HG03135 (cell line): ENCODE measurements around the gene C11orf91.
A peak's percentile ranks its signal among the peaks of the same experiment; 100 is the strongest.
"Not testable (repeated sequence)": the region's sequence is repeated elsewhere in the genome, so short reads cannot be mapped to it uniquely, and the experiment has no call there.

ENCODE experiments used
- ATAC-seq: cut with Tn5 transposase; IDR thresholded peaks from one replicate; pipeline ENCODE4 v1.9.1; 2021; ENCODE audit warnings: mild to moderate bottlenecking, moderate library complexity; ENCODE audit not compliant: unreplicated experiment

The C11orf91 gene

GRCh38 chr11:33722590-33723234 lies 22.1 kb upstream of the C11orf91 start:
- peak; percentile 71 for ATAC-seq

GRCh38 chr11:33721984-33722383 lies 21.4 kb upstream of the C11orf91 start:
- no peak for ATAC-seq

- ATAC-seq: no peak
These were observed 20.8 kb upstream of the C11orf91 start for GRCh38 chr11:33721426-33721825.

GRCh38 chr11:33719587-33719986 lies 19.0 kb upstream of the C11orf91 start:
- no peak for ATAC-seq

- ATAC-seq: no peak
These were observed 17.8 kb upstream of the C11orf91 start for GRCh38 chr11:33718440-33718839.

- ATAC-seq: no peak
These were observed 15.6 kb upstream of the C11orf91 start for GRCh38 chr11:33716243-33716642.

GRCh38 chr11:33713856-33714398 lies 13.3 kb upstream of the C11orf91 start:
- no peak for ATAC-seq

GRCh38 chr11:33713151-33713855 lies 12.7 kb upstream of the C11orf91 start:
- ATAC-seq: no peak

GRCh38 chr11:33712436-33712835 lies 11.8 kb upstream of the C11orf91 start:
- no peak for ATAC-seq

- ATAC-seq: no peak
These were observed 8.8 kb upstream of the C11orf91 start for GRCh38 chr11:33709466-33709865.

GRCh38 chr11:33708985-33709384 lies 8.4 kb upstream of the C11orf91 start:
- ATAC-seq: no peak

- not testable (repeated sequence) for ATAC-seq
These were observed 7.2 kb upstream of the C11orf91 start for GRCh38 chr11:33707831-33708230.

- ATAC-seq: no peak
These were observed 6.3 kb upstream of the C11orf91 start for GRCh38 chr11:33706966-33707365.

GRCh38 chr11:33706546-33706945 lies 5.9 kb upstream of the C11orf91 start:
- no peak for ATAC-seq

GRCh38 chr11:33704240-33705002 lies 3.8 kb upstream of the C11orf91 start:
- no peak for ATAC-seq

- ATAC-seq: no peak
These were observed 3.2 kb upstream of the C11orf91 start for GRCh38 chr11:33703788-33704187.

- ATAC-seq: no peak
These were observed 2.6 kb upstream of the C11orf91 start for GRCh38 chr11:33703234-33703633.

- peak; percentile 1 for ATAC-seq
These were observed 940 bp upstream of the C11orf91 start for GRCh38 chr11:33701302-33702230.

GRCh38 chr11:33700063-33700501 lies 544 bp downstream of the C11orf91 start:
- no peak for ATAC-seq

- no peak for ATAC-seq
These were observed 1.0 kb downstream of the C11orf91 start for GRCh38 chr11:33699515-33700062.
